Rectal smooth muscle tissue (tissue), 1 donor: ENCODE data around the gene MNAT1.
A peak's percentile ranks its signal among the peaks of the same experiment; 100 is the strongest.

Experiments
- H3K27ac ChIP-seq: one replicate; pipeline ENCODE4 v1.7.0; 2013; ENCODE audit warnings: low read depth, low read length, inconsistent platforms
- H3K27me3 ChIP-seq: one replicate; pipeline ENCODE4 v1.7.0; 2013; ENCODE audit warnings: low read length; ENCODE audit not compliant: control insufficient read depth, insufficient read depth
- H3K36me3 ChIP-seq: one replicate; pipeline ENCODE4 v1.7.0; 2013; ENCODE audit warnings: low read length; ENCODE audit not compliant: control insufficient read depth, insufficient read depth
- H3K4me1 ChIP-seq: one replicate; pipeline ENCODE4 v1.7.0; 2013; ENCODE audit warnings: low read length; ENCODE audit not compliant: control insufficient read depth, insufficient read depth
- H3K4me3 ChIP-seq: one replicate; pipeline ENCODE4 v1.7.0; 2013; ENCODE audit warnings: low read length
- H3K9ac ChIP-seq: one replicate; pipeline ENCODE4 v1.7.0; 2013; ENCODE audit warnings: low read length

Gene MNAT1

DNA sequence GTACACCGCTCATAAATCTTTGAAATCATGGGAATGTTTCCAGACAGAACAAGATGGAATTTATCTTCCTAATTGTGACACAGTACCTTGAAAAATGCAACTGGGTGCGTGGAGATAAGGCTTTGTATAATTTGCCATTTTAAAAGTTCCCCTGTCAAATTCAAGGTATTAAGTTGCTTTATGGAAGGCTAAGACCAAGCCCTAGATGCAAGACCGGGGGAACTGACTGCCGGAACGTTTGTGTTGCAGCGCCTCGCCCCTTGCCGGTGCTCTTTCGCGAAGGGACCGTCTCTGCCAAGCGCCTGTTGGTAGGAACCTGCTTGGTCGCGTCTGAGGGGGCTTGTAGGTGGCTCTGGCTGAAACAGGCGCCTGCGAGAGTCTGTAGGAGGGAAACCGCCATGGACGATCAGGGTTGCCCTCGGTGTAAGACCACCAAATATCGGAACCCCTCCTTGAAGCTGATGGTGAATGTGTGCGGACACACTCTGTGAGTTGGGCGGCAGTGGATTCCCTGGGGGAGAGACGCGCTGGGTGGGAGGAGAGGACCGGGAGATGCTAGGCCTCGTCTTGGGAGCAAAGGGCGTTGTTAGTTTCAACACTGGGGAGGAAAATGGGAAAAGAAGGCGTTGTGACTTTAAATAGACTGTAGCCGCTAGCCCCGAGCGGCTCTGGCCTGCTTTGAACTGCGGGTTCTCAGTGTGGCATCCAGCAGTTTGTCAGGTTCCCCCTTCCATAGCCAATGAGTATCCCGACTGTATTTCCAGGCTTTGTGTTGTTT lies at the start of gene MNAT1:
Gene MNAT1 (plus strand): TSS at position 297 of the 778 bp plus-strand sequence. CDS start 102 bp downstream, at position 399.
- no peaks in the 10 kb centered on the region for H3K4me1 ChIP-seq
- no peaks in the 10 kb centered on the region for H3K36me3 ChIP-seq
- peak within 1 kb of the TSS; percentile 60 for H3K27ac ChIP-seq
- peak within 1 kb of the TSS; percentile 36 for H3K9ac ChIP-seq
- no peaks in the 10 kb centered on the region for H3K27me3 ChIP-seq
- peak within 1 kb of the TSS; percentile 83 for H3K4me3 ChIP-seq

DNA sequence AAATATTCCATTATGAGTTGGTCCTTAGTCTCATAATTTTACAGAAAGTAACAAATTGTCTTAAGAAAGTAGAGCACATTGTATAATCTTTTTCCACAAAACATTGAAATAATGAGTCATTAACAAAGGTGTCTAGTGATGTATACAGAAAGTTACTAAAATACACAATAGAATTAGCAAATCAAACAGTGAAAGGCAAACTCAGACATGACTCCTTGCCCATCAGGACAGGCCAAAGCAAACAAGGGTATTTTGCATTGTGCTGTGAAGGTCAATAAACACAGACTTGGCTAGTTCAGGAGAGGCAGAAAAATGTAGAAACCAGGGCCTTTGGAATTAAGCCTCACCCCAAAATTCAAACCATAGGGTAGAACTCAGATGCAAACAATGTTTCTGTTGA lies 47.7 kb upstream of the MNAT1 start:
- Histone ChIP-seq H3K4me1 (no peaks in the 10 kb centered on the region), H3K36me3 (no peaks in the 10 kb centered on the region), H3K27ac (no peak overlapping the region), H3K4me3 (no peak overlapping the region), H3K9ac (no peak overlapping the region), H3K27me3 (no peaks in the 10 kb centered on the region)

- H3K27me3 ChIP-seq, result no peaks in the 10 kb centered on the region
- no peak overlapping the region for H3K4me3 ChIP-seq
- H3K4me1 ChIP-seq, result no peaks in the 10 kb centered on the region
- no peaks in the 10 kb centered on the region for H3K36me3 ChIP-seq
- H3K9ac ChIP-seq, result no peak overlapping the region
- no peak overlapping the region for H3K27ac ChIP-seq
Measured at GRCh38 chr14:60691383-60692113, 43.0 kb upstream of the MNAT1 start.

- H3K4me1 ChIP-seq, result no peaks in the 10 kb centered on the region
- H3K4me3 ChIP-seq, result no peak overlapping the region
- no peaks in the 10 kb centered on the region for H3K27me3 ChIP-seq
- no peaks in the 10 kb centered on the region for H3K36me3 ChIP-seq
- no peak overlapping the region for H3K9ac ChIP-seq
- H3K27ac ChIP-seq, result no peak overlapping the region
Measured at GRCh38 chr14:60695327-60695726, 39.2 kb upstream of the MNAT1 start.

DNA sequence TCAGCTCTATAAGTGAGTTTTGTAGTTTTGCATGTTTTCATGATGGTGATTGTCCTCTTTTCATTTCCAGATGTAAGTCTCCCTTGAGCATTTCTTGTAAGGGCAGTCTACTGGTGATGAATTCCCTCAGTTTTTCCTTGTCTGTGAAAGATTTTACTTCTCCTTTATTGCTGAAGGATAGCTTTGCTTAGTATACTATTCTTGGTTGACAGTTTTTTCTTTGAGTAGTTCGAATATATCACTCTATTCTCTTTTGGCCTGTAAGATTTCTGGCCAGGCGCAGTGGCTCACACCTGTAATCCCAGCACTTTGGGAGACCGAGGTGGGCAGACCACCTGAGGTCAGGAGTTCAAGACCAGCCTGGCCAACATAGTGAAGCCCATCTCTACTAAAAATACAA lies 34.0 kb upstream of the MNAT1 start:
- Histone ChIP-seq H3K27me3 (no peaks in the 10 kb centered on the region), H3K4me1 (no peaks in the 10 kb centered on the region), H3K4me3 (no peak overlapping the region), H3K27ac (no peak overlapping the region), H3K36me3 (no peaks in the 10 kb centered on the region), H3K9ac (no peak overlapping the region)

GRCh38 chr14:60705100-60705499 lies 29.5 kb upstream of the MNAT1 start:
- Histone ChIP-seq H3K27ac (no peak overlapping the region), H3K27me3 (no peaks in the 10 kb centered on the region), H3K4me3 (no peak overlapping the region)

DNA sequence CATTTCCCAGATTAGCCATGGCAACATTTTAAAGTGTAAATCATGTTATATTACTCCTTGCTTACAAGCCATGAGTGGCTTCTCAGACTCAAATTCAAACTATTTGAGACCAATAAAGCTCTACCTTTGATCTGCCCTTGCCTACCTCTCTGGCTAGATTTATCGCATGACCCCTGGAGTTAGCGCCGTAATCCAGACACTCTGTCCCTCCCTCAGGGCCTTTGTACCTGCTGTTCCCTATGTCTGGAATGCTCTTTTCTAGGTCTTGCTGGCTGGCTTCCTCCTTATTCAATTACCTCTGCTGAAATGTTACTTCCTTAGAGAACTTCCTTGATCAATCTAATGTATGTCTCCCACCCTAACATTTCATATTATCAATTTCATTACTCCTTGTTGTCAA lies 26.7 kb upstream of the MNAT1 start:
- Histone ChIP-seq H3K9ac (no peak overlapping the region), H3K4me3 (no peak overlapping the region), H3K27me3 (no peaks in the 10 kb centered on the region), H3K36me3 (no peaks in the 10 kb centered on the region), H3K27ac (no peak overlapping the region), H3K4me1 (no peaks in the 10 kb centered on the region)

More at GRCh38 chr14:60705100-60705499, 29.5 kb upstream of the MNAT1 start:
- no peak overlapping the region for H3K9ac ChIP-seq
- no peaks in the 10 kb centered on the region for H3K36me3 ChIP-seq
- H3K4me1 ChIP-seq, result no peaks in the 10 kb centered on the region

GRCh38 chr14:60710494-60710893 lies 24.1 kb upstream of the MNAT1 start:
- Histone ChIP-seq H3K4me3 (no peak overlapping the region), H3K4me1 (no peaks in the 10 kb centered on the region), H3K27ac (no peak overlapping the region), H3K9ac (no peak overlapping the region), H3K27me3 (no peaks in the 10 kb centered on the region), H3K36me3 (no peaks in the 10 kb centered on the region)

GRCh38 chr14:60713513-60713912 lies 21.0 kb upstream of the MNAT1 start:
- H3K9ac ChIP-seq, result no peak overlapping the region
- no peaks in the 10 kb centered on the region for H3K4me1 ChIP-seq
- H3K27me3 ChIP-seq, result no peaks in the 10 kb centered on the region
- H3K4me3 ChIP-seq, result no peak overlapping the region
- H3K27ac ChIP-seq, result no peak overlapping the region
- no peaks in the 10 kb centered on the region for H3K36me3 ChIP-seq

DNA sequence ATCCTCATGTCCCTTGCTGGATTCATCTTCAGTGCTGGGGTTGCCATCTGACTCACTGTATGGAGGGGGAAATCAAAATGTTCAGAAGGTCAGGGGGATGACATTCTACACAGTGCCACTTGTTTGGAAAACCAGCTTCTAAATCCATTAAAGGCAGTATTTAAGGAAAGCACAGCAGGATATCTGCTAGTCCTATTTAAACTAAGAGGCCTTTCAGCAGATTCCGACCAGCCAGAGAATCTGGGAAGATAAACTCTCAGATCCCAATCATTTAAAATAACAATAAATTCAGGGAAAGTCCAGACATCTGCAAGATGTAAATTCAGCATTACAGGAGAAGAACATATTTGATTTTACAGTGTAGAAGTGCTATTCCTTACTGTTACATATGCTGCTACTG lies 14.2 kb upstream of the MNAT1 start:
- Histone ChIP-seq H3K27me3 (peaks cover 20% of the 10 kb centered on the region), H3K36me3 (no peaks in the 10 kb centered on the region), H3K4me3 (no peak overlapping the region), H3K9ac (no peak overlapping the region), H3K4me1 (no peaks in the 10 kb centered on the region), H3K27ac (no peak overlapping the region)

- Histone ChIP-seq H3K4me1 (no peaks in the 10 kb centered on the region), H3K27me3 (peaks cover 20% of the 10 kb centered on the region), H3K4me3 (peak overlapping the region; percentile 32), H3K36me3 (no peaks in the 10 kb centered on the region), H3K9ac (no peak overlapping the region), H3K27ac (no peak overlapping the region)
Measured at GRCh38 chr14:60720962-60721325, 13.6 kb upstream of the MNAT1 start.

DNA sequence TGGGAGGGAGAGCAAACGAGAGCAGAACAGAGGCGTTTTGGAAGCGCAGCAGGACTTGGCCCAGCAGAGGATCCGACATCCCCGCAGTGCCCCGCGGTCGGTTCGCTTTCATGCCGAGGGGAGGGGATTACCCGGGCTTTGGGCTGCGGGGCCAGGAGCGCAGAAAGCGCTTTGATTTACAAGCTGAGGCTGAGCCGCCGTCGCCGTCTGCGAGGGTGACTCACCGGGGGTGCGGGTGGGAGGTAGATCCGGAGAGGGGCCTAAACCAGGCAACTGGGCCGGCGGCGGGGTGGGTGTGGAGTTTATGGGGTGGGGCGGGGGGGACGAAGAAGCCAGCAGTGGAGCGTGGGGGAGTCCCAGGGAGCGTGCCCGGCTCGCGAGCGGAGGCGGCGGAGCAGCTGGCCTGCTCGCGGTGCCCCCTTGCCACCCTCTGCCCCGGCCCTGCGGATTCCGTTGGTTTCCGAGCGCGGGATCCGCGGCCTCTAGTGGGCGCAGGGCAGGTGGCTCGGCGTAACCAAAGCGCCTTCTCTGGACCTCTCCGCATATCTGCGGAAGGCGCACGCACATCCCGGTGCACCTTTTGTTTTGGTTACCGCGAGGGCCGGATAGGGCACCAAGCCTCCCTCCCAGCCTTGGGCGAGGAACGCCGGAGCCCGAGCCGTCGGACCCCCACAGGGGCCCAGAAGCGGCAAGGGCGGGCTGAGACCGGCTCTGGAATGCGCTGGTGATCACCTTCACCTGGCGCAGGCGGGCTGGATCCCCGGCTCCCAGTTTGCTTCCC lies 13.0 kb upstream of the MNAT1 start:
- no peak overlapping the region for H3K27ac ChIP-seq
- no peak overlapping the region for H3K9ac ChIP-seq
- H3K4me1 ChIP-seq, result no peaks in the 10 kb centered on the region
- H3K27me3 ChIP-seq, result peaks cover 20% of the 10 kb centered on the region
- no peaks in the 10 kb centered on the region for H3K36me3 ChIP-seq
- peak overlapping the region; percentile 76 for H3K4me3 ChIP-seq
